SJCRH30 (cell line): ENCODE measurements around the gene IKBKE. TPM values are rescaled to one million over a fixed set of nuclear protein-coding genes. Genes with fewer than 3 reads are reported as not detected.

ENCODE experiments used
- DNase-seq, 2 experiments: peaks; one replicate each; pipeline ENCODE4 v3.0.0-alpha.2; 2015 to 2020
- H3K27ac ChIP-seq: fragments of 250-450 bp; sonication (Bioruptor Pico); 2 replicates; pipeline ENCODE4 v1.5.1; 2020; ENCODE audit warnings: mild to moderate bottlenecking, moderate library complexity
- H3K27me3 ChIP-seq: fragments of 250-450 bp; sonication (Bioruptor Pico); 2 replicates; pipeline ENCODE4 v1.5.1; 2020; ENCODE audit warnings: mild to moderate bottlenecking, moderate library complexity
- H3K36me3 ChIP-seq: fragments of 250-450 bp; sonication (Bioruptor Pico); 2 replicates; pipeline ENCODE4 v1.5.1; 2020; ENCODE audit warnings: mild to moderate bottlenecking, moderate library complexity
- H3K4me1 ChIP-seq: fragments of 250-450 bp; sonication (Bioruptor Pico); 2 replicates; pipeline ENCODE4 v1.5.1; 2020; ENCODE audit warnings: mild to moderate bottlenecking, moderate library complexity
- H3K4me3 ChIP-seq: fragments of 250-450 bp; sonication (Bioruptor Pico); 2 replicates; pipeline ENCODE4 v1.5.1; 2020; ENCODE audit warnings: mild to moderate bottlenecking, moderate library complexity
- H3K9me3 ChIP-seq: fragments of 250-450 bp; sonication (Bioruptor Pico); replicated peaks from 2 replicates; pipeline ENCODE4 v1.5.1; 2020; ENCODE audit warnings: mild to moderate bottlenecking, moderate library complexity
- total RNA-seq: library from RNA; depleted of rRNA; stranded (reverse); fragments of >200 nt; shearing (Covaris generic); gene quantifications from 2 replicates; pipeline ENCODE4 v1.2.3, GENCODE V29; 2014

IKBKE gene
- total RNA-seq, 1 experiment from 2014 or later: 3.1 TPM

DNA sequence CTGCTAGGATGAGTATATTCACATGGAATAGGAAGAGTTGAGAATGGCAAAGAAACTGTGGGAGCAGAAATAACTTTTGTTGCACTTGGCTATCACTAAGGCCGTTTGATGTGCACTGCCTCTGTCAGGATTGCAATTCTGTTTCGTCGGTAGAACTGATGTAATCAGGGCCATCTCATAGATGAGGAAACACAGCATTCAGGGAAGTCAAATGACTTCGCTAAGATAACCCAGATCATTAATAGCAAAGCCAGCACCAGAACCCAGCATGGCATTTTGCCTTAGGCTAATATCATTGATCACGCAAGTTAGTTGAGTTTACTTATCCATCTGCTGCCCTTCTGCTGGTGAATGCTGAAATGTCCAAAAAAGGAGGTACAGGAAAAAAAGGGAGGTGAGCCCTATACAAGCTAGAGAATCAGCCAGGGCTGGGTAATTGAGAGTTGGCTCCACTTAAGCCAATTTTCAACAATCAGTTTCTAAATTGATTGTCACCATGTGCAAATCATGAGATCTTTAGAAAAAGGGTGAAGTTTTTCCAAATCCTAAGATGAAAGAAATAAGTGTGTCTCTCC, 44.6 kb downstream of the IKBKE start:
- DNase-seq: no peak
- Histone ChIP-seq H3K36me3 (no peaks in the 10 kb centered on the region), H3K4me1 (peaks cover 54% of the 10 kb centered on the region), H3K27ac (no peak overlapping the region), H3K4me3 (no peak overlapping the region), H3K9me3 (no peaks in the 10 kb centered on the region), H3K27me3 (no peaks in the 10 kb centered on the region)

DNA sequence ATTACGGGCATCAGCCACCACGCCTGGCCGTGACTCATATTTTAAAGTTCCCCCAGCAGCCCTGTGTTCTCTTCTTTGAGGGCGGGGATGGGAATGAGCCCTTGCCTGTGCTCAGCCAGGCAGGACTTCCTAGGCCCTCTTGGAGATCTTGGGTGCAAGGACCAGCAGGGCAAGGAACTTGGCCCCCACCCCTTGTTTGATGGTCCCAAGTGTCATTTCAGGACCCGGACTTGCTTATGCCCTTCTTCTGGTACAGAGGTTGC, 46.4 kb downstream of the IKBKE start:
- no peak overlapping the region for H3K4me3 ChIP-seq
- H3K27me3 ChIP-seq: no peaks in the 10 kb centered on the region
- no peaks in the 10 kb centered on the region for H3K9me3 ChIP-seq
- no peaks in the 10 kb centered on the region for H3K36me3 ChIP-seq
- peaks cover 41% of the 10 kb centered on the region for H3K4me1 ChIP-seq
- no peak for DNase-seq
- no peak overlapping the region for H3K27ac ChIP-seq

DNA sequence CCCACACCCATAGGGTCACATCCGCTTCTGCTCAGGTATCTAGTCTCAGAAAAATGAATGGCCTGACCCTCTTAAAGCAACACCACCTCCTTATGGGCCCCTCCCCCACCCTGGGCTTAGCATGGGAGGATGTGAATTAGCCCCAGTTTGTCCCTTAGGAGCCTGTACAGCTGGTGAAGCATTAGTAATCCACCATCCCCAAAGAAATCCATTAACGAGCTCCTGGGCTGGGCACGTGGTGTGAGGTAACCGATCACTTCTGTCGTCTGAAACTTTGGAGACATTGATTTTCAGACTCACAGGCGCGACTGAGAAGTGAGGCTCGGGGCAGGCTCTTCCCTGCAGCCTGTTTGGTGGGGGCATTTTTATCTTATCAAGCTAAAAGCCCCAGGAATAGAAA, 47.5 kb downstream of the IKBKE start:
- H3K27me3 ChIP-seq: no peaks in the 10 kb centered on the region
- no peaks in the 10 kb centered on the region for H3K36me3 ChIP-seq
- H3K27ac ChIP-seq: no peak overlapping the region
- no peak for DNase-seq
- H3K4me1 ChIP-seq: peaks cover 38% of the 10 kb centered on the region
- H3K9me3 ChIP-seq: no peaks in the 10 kb centered on the region
- H3K4me3 ChIP-seq: no peak overlapping the region

DNA sequence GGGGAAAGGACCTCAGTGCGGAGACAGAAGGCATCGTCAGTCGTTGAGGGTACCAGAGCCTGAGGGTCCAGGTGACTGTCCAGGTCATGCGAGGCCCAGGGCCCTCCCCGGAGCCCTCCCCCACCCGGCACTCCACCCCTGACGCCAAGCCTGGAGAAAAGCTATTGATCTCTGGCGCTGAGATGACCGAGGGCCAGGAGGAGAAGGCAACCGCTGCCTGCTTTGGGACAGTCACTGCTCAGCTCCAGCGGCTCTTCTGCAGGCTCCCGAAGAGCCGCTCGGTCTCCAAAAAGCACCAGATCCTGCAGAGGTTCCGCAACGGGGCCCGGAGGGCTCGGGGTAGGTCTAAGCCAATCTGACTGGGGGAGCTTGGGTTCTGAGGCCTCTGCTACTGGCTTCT, 47.9 kb downstream of the IKBKE start:
- no peak for DNase-seq
- H3K36me3 ChIP-seq: no peaks in the 10 kb centered on the region
- H3K9me3 ChIP-seq: no peaks in the 10 kb centered on the region
- H3K27me3 ChIP-seq: no peaks in the 10 kb centered on the region
- H3K4me3 ChIP-seq: no peak overlapping the region
- peaks cover 33% of the 10 kb centered on the region for H3K4me1 ChIP-seq
- H3K27ac ChIP-seq: no peak overlapping the region

DNA sequence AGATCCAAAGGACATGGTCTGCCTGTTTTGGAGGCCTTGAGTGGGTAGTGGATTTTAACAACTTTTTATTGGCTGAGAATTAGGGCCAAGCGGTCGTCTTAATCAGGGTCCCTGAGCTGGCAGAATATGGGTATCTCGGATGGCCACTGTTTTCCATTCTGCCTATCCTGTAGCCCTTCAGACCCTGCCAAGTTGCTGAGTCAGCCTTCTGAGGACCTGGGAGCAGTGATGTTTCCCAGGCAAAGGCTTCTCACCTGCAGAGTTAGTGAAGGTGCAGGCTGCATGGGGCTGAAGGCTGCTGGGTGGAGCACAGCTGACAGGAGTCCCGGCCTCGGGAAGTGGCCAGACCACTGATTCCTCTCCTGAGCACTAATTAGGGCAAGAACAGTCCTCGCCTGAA, 48.5 kb downstream of the IKBKE start:
- Histone ChIP-seq H3K4me1 (peaks cover 30% of the 10 kb centered on the region), H3K4me3 (no peak overlapping the region)
- DNase-seq: no peak

DNA sequence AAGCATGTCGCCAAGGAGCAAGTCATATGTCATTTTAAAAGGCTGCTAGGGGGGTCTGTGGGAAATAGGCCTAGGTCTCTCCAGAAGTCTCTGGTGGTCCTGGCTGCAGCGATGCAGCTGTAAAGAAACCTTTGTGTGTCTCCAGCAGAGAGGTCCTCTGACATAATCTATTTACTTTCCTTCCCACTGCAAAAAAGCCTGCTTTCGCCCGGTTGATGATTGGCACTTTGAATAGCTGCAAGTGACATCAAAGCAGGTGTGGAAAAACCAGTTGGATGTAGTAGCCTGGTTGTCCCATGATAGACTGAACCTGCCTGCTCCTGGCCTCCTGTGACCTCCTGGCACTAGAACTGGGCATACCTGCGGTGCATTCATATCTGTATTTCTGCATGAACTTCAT, 50.9 kb downstream of the IKBKE start:
- Histone ChIP-seq H3K4me3 (no peak overlapping the region), H3K9me3 (no peaks in the 10 kb centered on the region), H3K36me3 (no peaks in the 10 kb centered on the region), H3K27ac (no peak overlapping the region), H3K27me3 (no peaks in the 10 kb centered on the region), H3K4me1 (peaks cover 15% of the 10 kb centered on the region; the same call in 1 of the 2 replicates)
- DNase-seq: no peak

More for the DNA sequence above, 48.5 kb downstream of the IKBKE start:
- Histone ChIP-seq H3K36me3 (no peaks in the 10 kb centered on the region), H3K27ac (no peak overlapping the region), H3K27me3 (no peaks in the 10 kb centered on the region), H3K9me3 (no peaks in the 10 kb centered on the region)

DNA sequence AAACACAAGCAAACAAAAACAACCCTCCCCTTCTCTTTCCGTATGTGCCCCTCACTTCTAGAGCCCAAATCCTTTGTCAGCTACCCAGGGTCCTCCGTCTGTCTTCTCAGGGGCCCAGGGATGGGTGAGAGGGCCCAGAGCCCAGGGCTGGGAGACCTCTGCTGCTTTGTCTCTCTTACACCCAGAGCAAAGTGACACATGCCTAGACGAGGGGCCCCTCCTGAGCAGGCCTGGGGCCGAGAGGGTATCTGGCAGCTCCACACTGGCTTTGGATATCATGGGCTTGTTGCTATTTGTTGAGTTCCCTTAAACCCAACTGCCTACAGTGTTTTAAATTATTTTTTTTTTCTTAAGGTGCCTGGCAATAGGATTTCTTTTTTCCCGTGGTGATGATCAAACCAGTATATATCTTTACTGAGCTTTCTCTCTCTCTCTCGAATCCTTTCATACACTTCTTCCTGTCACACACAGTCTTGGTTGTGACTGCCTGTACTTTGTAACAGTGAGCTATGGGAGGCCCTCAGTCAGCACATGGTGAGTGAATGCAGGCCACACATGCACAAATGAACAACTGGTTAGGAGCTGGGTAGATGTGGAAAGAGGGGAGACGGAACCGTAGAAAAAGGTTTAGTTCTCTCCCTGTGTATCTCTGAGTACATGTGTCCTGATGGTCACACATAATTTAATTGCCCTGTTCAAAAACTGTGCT, 51.6 kb downstream of the IKBKE start:
- no peaks in the 10 kb centered on the region for H3K27me3 ChIP-seq
- no peak for DNase-seq
- no peaks in the 10 kb centered on the region for H3K9me3 ChIP-seq
- H3K4me1 ChIP-seq: peaks cover 15% of the 10 kb centered on the region; the same call in 1 of the 2 replicates
- H3K36me3 ChIP-seq: no peaks in the 10 kb centered on the region
- H3K4me3 ChIP-seq: no peak overlapping the region
- H3K27ac ChIP-seq: no peak overlapping the region

DNA sequence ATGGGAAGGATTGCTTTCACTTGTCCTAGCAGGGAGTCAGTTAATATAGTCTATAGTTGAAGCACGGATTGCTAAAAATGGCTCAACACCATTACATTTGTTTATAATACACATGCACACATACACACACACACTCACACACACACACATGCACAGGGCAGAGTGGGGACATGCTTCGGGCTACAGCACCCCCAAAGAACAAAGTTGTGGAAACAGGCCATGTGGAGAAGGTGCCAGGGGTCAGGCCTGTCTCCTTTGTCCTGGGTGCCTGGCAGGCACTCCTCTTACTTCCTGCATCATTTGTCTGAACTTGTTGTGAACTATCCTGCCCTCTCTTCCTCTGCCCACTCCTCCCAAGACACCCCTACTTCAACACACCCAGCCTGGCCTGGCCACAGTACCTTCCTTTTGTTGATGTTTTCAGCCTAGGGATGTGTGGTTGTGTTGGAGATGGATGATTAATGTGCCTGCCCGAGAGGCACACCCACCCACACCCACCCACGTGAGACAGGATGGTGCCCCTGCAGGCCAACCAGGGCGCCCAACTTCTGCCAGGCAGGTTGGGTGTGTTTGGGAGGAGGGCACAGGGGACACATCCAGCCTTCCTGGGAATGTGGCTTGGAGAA, 54.6 kb downstream of the IKBKE start:
- Histone ChIP-seq H3K27me3 (no peaks in the 10 kb centered on the region), H3K27ac (no peak overlapping the region)

DNA sequence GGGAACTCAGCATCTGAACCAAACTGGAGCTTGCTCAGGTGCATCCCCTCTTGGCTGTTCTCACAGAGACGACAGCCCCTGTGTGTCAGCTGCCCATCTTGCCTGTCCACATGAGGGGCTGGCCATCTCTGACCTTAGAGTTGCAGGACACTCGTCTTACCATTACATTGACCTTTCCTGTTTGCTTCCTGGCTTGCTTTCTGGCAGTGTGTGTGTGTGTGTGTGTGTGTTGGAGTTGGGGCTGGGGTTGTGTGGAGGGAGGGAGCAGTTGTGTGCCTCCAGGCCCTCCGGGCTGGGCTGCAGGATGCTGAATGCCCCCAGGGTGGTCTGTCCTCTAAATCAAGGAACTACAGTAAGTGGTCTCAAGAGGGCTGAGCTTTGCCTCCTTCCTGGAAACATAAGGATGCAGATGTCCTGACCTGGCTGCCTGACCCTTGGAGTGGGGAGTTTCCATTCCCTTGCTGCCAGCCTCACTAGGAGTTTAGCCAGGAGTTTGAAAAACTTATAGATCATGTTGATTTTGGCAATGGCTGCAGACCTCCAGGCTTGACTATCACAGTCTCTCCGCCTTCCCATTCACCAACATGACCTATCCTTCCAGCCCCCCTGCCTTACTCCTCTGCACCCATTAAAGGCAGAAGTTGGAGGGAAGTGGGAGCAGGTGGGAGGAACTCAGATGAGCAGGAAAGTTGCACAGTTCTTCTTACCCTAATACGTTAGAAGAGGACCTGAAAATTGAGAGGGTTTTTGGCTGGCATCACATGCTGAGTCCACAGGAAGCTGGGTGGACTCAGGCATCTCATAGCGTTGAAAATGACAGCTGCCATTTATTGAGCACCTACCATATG, 56.0 kb downstream of the IKBKE start:
- no peaks in the 10 kb centered on the region for H3K27me3 ChIP-seq
- no peak overlapping the region for H3K27ac ChIP-seq
- H3K9me3 ChIP-seq: no peaks in the 10 kb centered on the region
- no peak for DNase-seq
- H3K4me1 ChIP-seq: peaks cover 8% of the 10 kb centered on the region; the same call in 1 of the 2 replicates
- H3K36me3 ChIP-seq: no peaks in the 10 kb centered on the region
- no peak overlapping the region for H3K4me3 ChIP-seq

More for the DNA sequence above, 54.6 kb downstream of the IKBKE start:
- H3K4me3 ChIP-seq: no peak overlapping the region
- no peak for DNase-seq
- no peaks in the 10 kb centered on the region for H3K9me3 ChIP-seq
- H3K36me3 ChIP-seq: no peaks in the 10 kb centered on the region
- peaks cover 11% of the 10 kb centered on the region; the same call in 1 of the 2 replicates for H3K4me1 ChIP-seq

DNA sequence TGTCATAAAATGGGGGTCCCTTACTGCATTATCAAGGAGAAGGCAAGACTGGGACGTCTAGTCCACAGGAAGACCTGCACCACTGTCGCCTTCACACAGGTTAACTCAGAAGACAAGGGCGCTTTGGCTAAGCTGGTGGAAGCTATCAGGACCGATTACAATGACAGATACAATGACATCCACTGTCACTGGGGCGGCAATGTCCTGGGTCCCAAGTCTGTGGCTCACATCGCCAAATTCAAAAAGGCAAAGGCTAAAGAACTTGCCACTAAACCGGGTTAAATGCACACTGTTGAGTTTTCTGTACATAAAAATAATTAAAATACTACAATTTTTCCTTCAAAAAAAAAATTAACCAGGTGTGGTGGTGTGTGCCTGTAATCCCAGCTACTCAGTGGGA, 59.1 kb downstream of the IKBKE start:
- H3K36me3 ChIP-seq: no peaks in the 10 kb centered on the region
- H3K27me3 ChIP-seq: no peaks in the 10 kb centered on the region
- H3K4me3 ChIP-seq: no peak overlapping the region
- DNase-seq: no peak
- no peaks in the 10 kb centered on the region for H3K9me3 ChIP-seq
- no peak overlapping the region for H3K27ac ChIP-seq
- H3K4me1 ChIP-seq: peaks cover under 1% of the 10 kb centered on the region; the same call in 1 of the 2 replicates

DNA sequence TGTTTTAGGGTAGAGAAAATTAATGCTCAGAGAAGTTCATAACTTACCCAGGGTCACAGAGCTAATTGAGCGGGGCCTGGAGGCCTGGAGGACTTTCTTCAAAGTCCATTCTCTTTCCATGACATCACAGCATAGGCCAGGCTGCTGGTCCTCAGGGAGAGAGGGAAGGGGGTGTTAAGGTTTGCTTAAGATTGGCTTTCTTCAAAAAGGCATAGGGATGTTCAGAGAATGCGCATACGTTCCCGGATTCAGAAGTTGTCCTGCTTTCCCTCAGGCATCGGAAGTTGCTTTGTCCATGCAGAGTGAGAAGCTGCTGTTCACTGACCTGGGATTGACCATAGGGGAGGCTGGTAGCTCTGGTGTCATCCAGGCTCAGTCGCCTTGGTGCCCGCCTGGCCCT, 62.1 kb downstream of the IKBKE start:
- no peak for DNase-seq
- Histone ChIP-seq H3K4me3 (no peak overlapping the region), H3K36me3 (no peaks in the 10 kb centered on the region), H3K9me3 (no peaks in the 10 kb centered on the region), H3K4me1 (peaks cover 28% of the 10 kb centered on the region), H3K27ac (no peak overlapping the region), H3K27me3 (no peaks in the 10 kb centered on the region)

DNA sequence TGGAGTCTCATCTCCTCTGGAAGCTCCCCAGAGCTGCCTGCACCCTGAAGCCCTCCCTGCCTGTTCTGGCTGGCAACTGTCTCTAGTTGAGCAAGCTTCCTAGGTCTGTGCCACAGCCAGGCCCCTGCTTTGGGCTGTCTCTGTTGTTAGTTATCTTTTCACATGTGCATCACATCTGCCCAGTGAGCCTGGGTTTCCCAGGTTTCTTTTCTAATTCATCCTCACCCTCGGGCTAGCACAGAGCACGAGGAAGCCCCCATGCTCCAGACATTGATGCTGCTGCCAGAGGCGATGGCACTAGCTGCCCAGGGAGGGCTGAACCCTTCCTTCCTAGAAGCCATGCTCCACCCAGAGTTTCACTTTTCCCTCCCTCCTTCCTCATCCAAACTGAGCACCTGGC, 64.3 kb downstream of the IKBKE start:
- no peak for DNase-seq
- Histone ChIP-seq H3K9me3 (no peaks in the 10 kb centered on the region), H3K4me1 (peaks cover 50% of the 10 kb centered on the region), H3K27me3 (no peaks in the 10 kb centered on the region), H3K36me3 (no peaks in the 10 kb centered on the region), H3K27ac (no peak overlapping the region), H3K4me3 (no peak overlapping the region)

DNA sequence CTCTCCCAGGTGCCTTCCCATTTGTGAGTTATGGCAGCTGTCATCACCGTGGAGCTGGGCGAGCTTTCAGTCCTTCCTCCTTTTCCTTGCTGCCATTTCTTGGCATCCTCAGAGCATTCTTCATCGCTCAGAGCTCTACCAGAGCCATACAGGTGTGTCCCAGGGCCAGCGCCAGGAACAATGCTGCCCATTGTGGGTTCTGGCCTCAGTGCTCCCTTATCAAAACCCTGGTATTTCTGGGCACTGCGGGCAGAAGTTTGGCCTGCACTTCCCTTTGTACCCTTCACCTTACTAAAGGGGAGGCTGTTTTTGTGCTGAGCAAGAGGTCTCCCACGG, 65.5 kb downstream of the IKBKE start:
- no peak for DNase-seq
- no peaks in the 10 kb centered on the region for H3K9me3 ChIP-seq
- H3K27me3 ChIP-seq: no peaks in the 10 kb centered on the region
- no peaks in the 10 kb centered on the region for H3K36me3 ChIP-seq
- H3K4me1 ChIP-seq: peaks cover 63% of the 10 kb centered on the region
- no peak overlapping the region for H3K4me3 ChIP-seq
- H3K27ac ChIP-seq: peak overlapping the region; percentile 43

DNA sequence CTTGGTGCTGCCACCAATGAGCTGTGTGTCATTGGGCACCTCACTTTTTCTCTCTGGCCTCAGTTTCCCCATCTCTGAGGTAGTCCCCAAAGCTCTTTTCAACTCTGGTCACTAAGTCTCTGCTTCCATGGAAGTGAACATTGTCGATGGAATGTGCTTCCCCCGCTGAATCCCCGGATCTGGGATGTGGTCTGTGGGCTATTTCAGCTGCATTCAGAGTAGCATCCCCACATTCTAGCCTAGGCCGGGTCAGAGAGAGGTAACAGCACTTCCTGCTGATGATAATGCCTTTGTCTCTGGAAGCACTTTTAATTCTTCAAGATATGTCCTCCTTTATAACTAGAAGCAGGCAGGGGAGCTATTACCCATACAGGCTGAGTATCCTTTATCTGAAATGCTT, 66.9 kb downstream of the IKBKE start:
- Histone ChIP-seq H3K36me3 (no peaks in the 10 kb centered on the region), H3K4me1 (peaks cover 75% of the 10 kb centered on the region), H3K27ac (peak overlapping the region; percentile 23), H3K27me3 (no peaks in the 10 kb centered on the region), H3K9me3 (no peaks in the 10 kb centered on the region), H3K4me3 (no peak overlapping the region)
- DNase-seq: peak; percentile 69 to 70
